ENCODE measurements around the gene WNT9A.

Gene WNT9A

DNA sequence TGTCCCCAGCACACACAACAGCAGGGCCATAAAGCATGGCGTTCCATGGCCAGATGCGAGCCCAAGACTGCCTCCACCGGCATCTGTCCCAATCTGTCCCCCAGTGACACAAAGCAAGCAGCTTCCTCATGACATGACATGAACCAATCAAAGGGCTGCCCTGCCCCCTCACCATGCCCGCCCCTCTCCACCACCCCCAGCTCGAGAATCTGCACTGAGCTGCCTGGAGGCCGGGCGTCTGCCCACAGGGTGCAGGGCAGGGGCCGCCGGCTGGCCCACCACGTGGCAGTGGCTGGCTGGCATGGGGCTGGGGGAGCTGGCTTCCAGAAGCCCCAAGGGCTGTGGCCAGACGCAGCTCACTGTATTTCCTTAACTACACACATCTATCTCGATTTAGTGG, 27.8 kb downstream of the WNT9A start:
- Mint-ChIP-seq H3K27ac (peak overlapping the region; percentile 24), H3K4me1 (peaks cover 52% of the 10 kb centered on the region), H3K9me3 (no peaks in the 10 kb centered on the region), H3K27me3 (ENCODE audit: low read depth, poor library complexity) (peaks cover 8% of the 10 kb centered on the region), H3K4me3 (peak overlapping the region; percentile 0), H3K36me3 (ENCODE audit: low read depth) (no peaks in the 10 kb centered on the region)
- TF ChIP-seq CTCF (IDR thresholded peaks at IDR 0.05), result no peak
- DNase-seq, result peak; percentile 54

- H3K27ac Mint-ChIP-seq, result no peak overlapping the region
- TF ChIP-seq CTCF (IDR thresholded peaks at IDR 0.05), result no peak
- H3K4me3 Mint-ChIP-seq, result no peak overlapping the region
- no peaks in the 10 kb centered on the region for H3K9me3 Mint-ChIP-seq
- no peaks in the 10 kb centered on the region for H3K36me3 Mint-ChIP-seq (ENCODE audit: low read depth)
- peaks cover 58% of the 10 kb centered on the region for H3K4me1 Mint-ChIP-seq
- peaks cover 8% of the 10 kb centered on the region for H3K27me3 Mint-ChIP-seq (ENCODE audit: low read depth, poor library complexity)
- no peak for DNase-seq
Measured at GRCh38 chr1:227918736-227919135, 29.0 kb downstream of the WNT9A start.

GRCh38 chr1:227918083-227918700, 29.5 kb downstream of the WNT9A start:
- Mint-ChIP-seq H3K27me3 (ENCODE audit: low read depth, poor library complexity) (peaks cover 8% of the 10 kb centered on the region), H3K27ac (no peak overlapping the region), H3K4me3 (no peak overlapping the region), H3K9me3 (no peaks in the 10 kb centered on the region), H3K4me1 (peaks cover 62% of the 10 kb centered on the region), H3K36me3 (ENCODE audit: low read depth) (no peaks in the 10 kb centered on the region)
- DNase-seq, result no peak
- no peak for TF ChIP-seq CTCF (IDR thresholded peaks at IDR 0.05)

DNA sequence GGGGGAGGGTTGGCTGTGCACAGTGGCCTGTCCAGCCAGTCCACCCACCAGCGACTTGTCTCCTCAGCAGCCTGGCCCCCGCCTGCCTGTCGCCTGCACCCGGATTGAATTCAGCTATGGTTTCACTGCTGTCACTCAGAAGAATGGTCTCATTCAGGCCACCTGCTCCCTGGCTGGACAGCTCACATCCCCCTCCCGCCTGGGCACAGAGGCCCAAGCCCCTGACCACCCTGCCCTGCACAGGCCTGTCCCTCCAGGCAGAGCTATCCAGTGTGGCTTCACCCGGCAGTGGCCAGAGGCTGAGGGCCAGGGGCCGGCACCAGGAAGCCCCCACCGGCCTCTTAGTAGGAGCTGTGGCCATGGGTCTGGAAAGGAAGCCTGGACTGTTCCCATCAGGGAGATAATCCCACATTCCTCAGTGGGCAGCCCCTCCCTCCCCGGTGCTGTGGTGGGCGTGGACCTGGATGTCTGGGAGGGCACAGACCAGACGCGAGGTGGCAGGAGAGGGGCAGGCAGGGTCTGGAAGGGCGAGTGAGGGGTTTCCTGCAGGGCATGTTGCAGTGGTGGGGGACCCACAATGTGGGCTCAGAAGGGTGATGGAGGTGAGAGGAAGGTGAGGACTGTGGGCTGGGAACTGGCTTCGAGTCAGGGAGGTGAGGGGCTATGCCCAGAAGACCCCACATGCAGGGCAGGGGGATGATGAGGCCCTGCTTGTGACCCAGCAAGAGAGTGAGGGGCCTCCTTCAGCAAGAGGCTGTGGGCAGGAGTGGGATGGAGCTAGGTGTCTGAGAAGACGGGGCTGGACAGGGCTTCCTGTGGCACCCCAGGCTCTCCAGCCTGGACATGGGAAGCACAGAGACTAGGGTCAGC, 30.4 kb downstream of the WNT9A start:
- no peaks in the 10 kb centered on the region for H3K36me3 Mint-ChIP-seq (ENCODE audit: low read depth)
- H3K4me1 Mint-ChIP-seq, result peaks cover 65% of the 10 kb centered on the region
- no peaks in the 10 kb centered on the region for H3K9me3 Mint-ChIP-seq
- no peak for TF ChIP-seq CTCF (IDR thresholded peaks at IDR 0.05)
- H3K27me3 Mint-ChIP-seq (ENCODE audit: low read depth, poor library complexity), result peaks cover 10% of the 10 kb centered on the region
- no peak for DNase-seq
- no peak overlapping the region for H3K27ac Mint-ChIP-seq
- no peak overlapping the region for H3K4me3 Mint-ChIP-seq

GRCh38 chr1:227916655-227917054, 31.1 kb downstream of the WNT9A start:
- Mint-ChIP-seq H3K27ac (no peak overlapping the region), H3K9me3 (no peaks in the 10 kb centered on the region), H3K4me3 (no peak overlapping the region), H3K4me1 (peaks cover 71% of the 10 kb centered on the region), H3K27me3 (ENCODE audit: low read depth, poor library complexity) (peaks cover 11% of the 10 kb centered on the region), H3K36me3 (ENCODE audit: low read depth) (no peaks in the 10 kb centered on the region)
- DNase-seq, result no peak
- TF ChIP-seq CTCF (IDR thresholded peaks at IDR 0.05), result no peak
